H1 (cell line): ENCODE measurements around the gene FBXO38. TPM values are rescaled to one million over a fixed set of nuclear protein-coding genes. Genes with fewer than 3 reads are reported as not detected.

ENCODE experiments used
- CTCF ChIA-PET: fragments of 300-600 bp; sonication (Branson Sonifier 250); formaldehyde crosslinking; loops from one replicate; lab custom pipeline; 2021; ENCODE audit not compliant: partially characterized antibody; lab: Charles Lee
- POLR2A ChIA-PET: fragments of 300-600 bp; sonication (Branson Sonifier 250); formaldehyde crosslinking; loops from one replicate; lab custom pipeline; 2021; ENCODE audit warnings: inconsistent platforms; ENCODE audit not compliant: partially characterized antibody; lab: Charles Lee
- DNase-seq, 2 experiments: peaks; one replicate each; pipeline versions ENCODE4 v3.0.0 to v3.0.0-alpha.2; 2010 to 2022; ENCODE audit warnings: low spot score in 2 of 2, low read depth in 1 of 2, mixed read lengths in 1 of 2
- FAIRE-seq: peaks from 2 replicates; lab custom pipeline; 2011; peaks lifted over from hg19 to GRCh38; lab: Jason Lieb, UNC
- H2AFZ ChIP-seq: 2 replicates; pipeline ENCODE4 v1.8.1; 2012; ENCODE audit warnings: low read length, inconsistent platforms
- H2AK5ac ChIP-seq: 2 replicates; pipeline ENCODE4 v1.6.1; 2013; ENCODE audit warnings: low read depth, low read length
- H2BK120ac ChIP-seq: replicated peaks from 2 replicates; pipeline ENCODE3; 2013; ENCODE audit warnings: low read depth, low read length, inconsistent platforms
- H2BK12ac ChIP-seq: 2 replicates; pipeline ENCODE4 v1.6.1; 2013; ENCODE audit warnings: low read depth, low read length
- H2BK15ac ChIP-seq: 2 replicates; pipeline ENCODE4 v1.6.1; 2013; ENCODE audit warnings: low read length
- H2BK20ac ChIP-seq: 2 replicates; pipeline ENCODE4 v1.6.1; 2013; ENCODE audit warnings: low read length
- H2BK5ac ChIP-seq: 2 replicates; pipeline ENCODE4 v1.6.1; 2013; ENCODE audit warnings: low read depth, low read length
- H3K14ac ChIP-seq: 2 replicates; pipeline ENCODE4 v1.6.1; 2013; ENCODE audit warnings: inconsistent platforms; ENCODE audit not compliant: insufficient read length
- H3K18ac ChIP-seq: 2 replicates; pipeline ENCODE4 v1.6.1; 2013; ENCODE audit warnings: low read length; ENCODE audit errors: extremely low read depth
- H3K23ac ChIP-seq: 2 replicates; pipeline ENCODE4 v1.6.1; 2013; ENCODE audit warnings: inconsistent platforms; ENCODE audit not compliant: insufficient read length
- H3K23me2 ChIP-seq: 2 replicates; pipeline ENCODE4 v1.6.1; 2013; ENCODE audit warnings: low read depth, low read length
- H3K27ac ChIP-seq: 2 replicates; pipeline ENCODE4 v1.6.1; 2011; ENCODE audit warnings: low read depth, low read length, inconsistent platforms
- H3K27me3 ChIP-seq, 4 experiments: replicated peaks in 1 of 4; 1 replicate in 1 of 4; 2 replicates in 3 of 4; pipeline versions ENCODE4 v1.6.1 to v1.8.1; 2011 to 2013; ENCODE audit warnings: low read length in 3 of 4, mild to moderate bottlenecking in 3 of 4, inconsistent platforms in 2 of 4, mixed read lengths in 2 of 4, moderate library complexity in 1 of 4; ENCODE audit not compliant: control insufficient read depth in 3 of 4, insufficient read depth in 3 of 4; ENCODE audit errors: extremely low read depth in 1 of 4
- H3K36me3 ChIP-seq, 4 experiments: 2 replicates each; pipeline versions ENCODE4 v1.6.1 to v1.8.1; 2011 to 2013; ENCODE audit warnings: mild to moderate bottlenecking in 4 of 4, low read length in 3 of 4, moderate library complexity in 2 of 4, control low read depth in 1 of 4, inconsistent platforms in 1 of 4; ENCODE audit not compliant: insufficient read depth in 4 of 4, control insufficient read depth in 2 of 4
- H3K4ac ChIP-seq: replicated peaks from 2 replicates; pipeline ENCODE3; 2013; ENCODE audit warnings: low read length, low read depth, mixed read lengths, inconsistent platforms; ENCODE audit not compliant: insufficient read length
- H3K4me1 ChIP-seq, 4 experiments: replicated peaks in 1 of 4; 1 replicate in 1 of 4; 2 replicates in 3 of 4; pipeline versions ENCODE4 v1.6.1 to v1.8.1; 2011 to 2013; ENCODE audit warnings: low read length in 3 of 4, inconsistent platforms in 2 of 4, mixed read lengths in 1 of 4; ENCODE audit not compliant: insufficient read depth in 4 of 4, control insufficient read depth in 3 of 4
- H3K4me2 ChIP-seq, 2 experiments: 2 replicates each; pipeline versions ENCODE4 v1.6.1 to v1.8.1; 2011 to 2013; ENCODE audit warnings: low read depth in 2 of 2, low read length in 2 of 2, control low read depth in 1 of 2, inconsistent platforms in 1 of 2, mild to moderate bottlenecking in 1 of 2; ENCODE audit not compliant: insufficient read depth in 1 of 2
- H3K4me3 ChIP-seq, 4 experiments: fragments of 200-600, 300-600 bp in 1 of 4; sonication (generic), shearing (Covaris generic), sonication (Bioruptor Twin) in 1 of 4; 2 replicates each; pipeline versions ENCODE4 v1.5.1 to v1.8.1; 2011 to 2016; ENCODE audit warnings: low read length in 4 of 4, low read depth in 3 of 4, control low read depth in 2 of 4, inconsistent platforms in 2 of 4, mild to moderate bottlenecking in 2 of 4, mixed read lengths in 1 of 4, moderate library complexity in 1 of 4; ENCODE audit not compliant: insufficient read depth in 2 of 4; ENCODE audit errors: extremely low read depth in 1 of 4
- H3K56ac ChIP-seq: replicated peaks from 2 replicates; pipeline ENCODE3; 2013; ENCODE audit warnings: low read depth, mild to moderate bottlenecking, mixed read lengths, low read length, inconsistent platforms; ENCODE audit not compliant: insufficient read length
- H3K79me1 ChIP-seq: 2 replicates; pipeline ENCODE4 v1.6.1; 2013; ENCODE audit warnings: low read depth, low read length, control low read depth
- H3K79me2 ChIP-seq, 2 experiments: 2 replicates each; pipeline versions ENCODE4 v1.6.1 to v1.8.1; 2012 to 2013; ENCODE audit warnings: low read length in 2 of 2, mild to moderate bottlenecking in 2 of 2, inconsistent platforms in 1 of 2; ENCODE audit not compliant: insufficient read depth in 2 of 2, control insufficient read depth in 1 of 2
- H3K9ac ChIP-seq, 4 experiments: replicated peaks in 1 of 4; 1 replicate in 1 of 4; 2 replicates in 3 of 4; pipeline versions ENCODE4 v1.6.1 to v1.8.1; 2011 to 2013; ENCODE audit warnings: low read depth in 3 of 4, low read length in 3 of 4, control low read depth in 2 of 4, mild to moderate bottlenecking in 2 of 4, moderate library complexity in 2 of 4, inconsistent platforms in 1 of 4; ENCODE audit errors: extremely low read depth in 1 of 4
- H3K9me3 ChIP-seq, 2 experiments: 2 replicates each; pipeline versions ENCODE4 v1.6.1 to v1.8.1; 2012 to 2013; ENCODE audit warnings: mild to moderate bottlenecking in 2 of 2, moderate library complexity in 2 of 2, control low read depth in 1 of 2, inconsistent platforms in 1 of 2, low read depth in 1 of 2, low read length in 1 of 2, mixed read lengths in 1 of 2; ENCODE audit not compliant: insufficient read depth in 2 of 2
- H4K20me1 ChIP-seq, 2 experiments: replicated peaks in 1 of 2; 2 replicates each; pipeline versions ENCODE3 to v1.8.1; 2011 to 2013; ENCODE audit warnings: inconsistent platforms in 2 of 2, low read length in 2 of 2, mild to moderate bottlenecking in 1 of 2; ENCODE audit not compliant: insufficient read depth in 2 of 2, control insufficient read depth in 1 of 2
- H4K5ac ChIP-seq: 2 replicates; pipeline ENCODE4 v1.6.1; 2013; ENCODE audit warnings: low read length, low read depth, mixed read lengths, inconsistent platforms; ENCODE audit not compliant: insufficient read length
- H4K8ac ChIP-seq: 2 replicates; pipeline ENCODE4 v1.8.0; 2013; ENCODE audit warnings: mild to moderate bottlenecking, moderate library complexity, low read length, inconsistent platforms; ENCODE audit not compliant: insufficient read depth; ENCODE audit errors: extremely low read depth
- H4K91ac ChIP-seq: replicated peaks from 2 replicates; pipeline ENCODE3; 2013; ENCODE audit warnings: low read length, mixed read lengths, inconsistent platforms; ENCODE audit not compliant: insufficient read length
- ASH2L ChIP-seq: fragments of 200-600, 300-600 bp; sonication (generic); IDR thresholded peaks from one replicate; pipeline ENCODE4 v1.7.1; 2017; ENCODE audit warnings: low read length
- BACH1 ChIP-seq: IDR thresholded peaks from 2 replicates; pipeline ENCODE4 v1.6.1; 2012; ENCODE audit warnings: low read length, improper control_type of control experiment
- BCL11A ChIP-seq, 2 experiments: IDR thresholded peaks; one replicate each; pipeline ENCODE4 v1.6.1; 2011; ENCODE audit warnings: low read depth in 2 of 2, low read length in 2 of 2, mild to moderate bottlenecking in 2 of 2
- CBX5 ChIP-seq: fragments of 300-800, 300-1000 bp; sonication (generic); IDR thresholded peaks from 2 replicates; pipeline ENCODE4 v1.7.1; 2016; ENCODE audit warnings: antibody characterized with exemption, low read length, low read depth
- CEBPB ChIP-seq: IDR thresholded peaks from 2 replicates; pipeline ENCODE4 v1.6.1; 2012; ENCODE audit warnings: low read depth, low read length
- EZH2 ChIP-seq: fragments of 200-600 bp; sonication (generic); IDR thresholded peaks from 2 replicates; pipeline ENCODE4 v1.7.1; 2012; ENCODE audit warnings: low read depth, mild to moderate bottlenecking, moderate library complexity, low read length, inconsistent platforms; ENCODE audit not compliant: severe bottlenecking
- HDAC2 ChIP-seq, 2 experiments: fragments of 300-600 bp in 1 of 2; sonication (generic) in 1 of 2; IDR thresholded peaks; 2 replicates each; pipeline ENCODE4 v1.6.1; 2011 to 2012; ENCODE audit warnings: low read depth in 2 of 2, low read length in 2 of 2, mild to moderate bottlenecking in 2 of 2, moderate library complexity in 2 of 2, borderline replicate concordance in 1 of 2, inconsistent platforms in 1 of 2
- KDM5A ChIP-seq: fragments of 200-600 bp; IDR thresholded peaks from 2 replicates; pipeline ENCODE4 v1.7.1; 2012; ENCODE audit warnings: mild to moderate bottlenecking, low read length, inconsistent platforms, mixed read lengths
- MAFK ChIP-seq: IDR thresholded peaks from 2 replicates; pipeline ENCODE4 v1.6.1; 2012; ENCODE audit warnings: low read depth, mild to moderate bottlenecking, improper control_type of control experiment, low read length
- NRF1 ChIP-seq: IDR thresholded peaks from 2 replicates; pipeline ENCODE4 v1.6.1; 2011; ENCODE audit warnings: mild to moderate bottlenecking, low read depth, low read length, improper control_type of control experiment
- POLR2AphosphoS5 ChIP-seq: IDR thresholded peaks from 2 replicates; pipeline ENCODE4 v1.6.1; 2011; ENCODE audit warnings: low read depth, low read length
- SAP30 ChIP-seq: fragments of 300-600 bp; sonication (generic); IDR thresholded peaks from 2 replicates; pipeline ENCODE4 v1.7.1; 2012; ENCODE audit warnings: low read length, moderate library complexity, mild to moderate bottlenecking, inconsistent platforms; ENCODE audit not compliant: insufficient read depth, insufficient replicate concordance
- SP1 ChIP-seq: IDR thresholded peaks from 2 replicates; pipeline ENCODE4 v1.6.1; 2011; ENCODE audit warnings: low read depth, low read length
- TBP ChIP-seq: IDR thresholded peaks from 2 replicates; pipeline ENCODE4 v1.6.1; 2011; ENCODE audit warnings: low read depth, low read length, improper control_type of control experiment
- TEAD4 ChIP-seq: IDR thresholded peaks from 2 replicates; pipeline ENCODE4 v1.6.1; 2012; ENCODE audit warnings: low read depth, low read length, inconsistent platforms, mixed read lengths
- YY1 ChIP-seq: IDR thresholded peaks from 2 replicates; pipeline ENCODE4 v1.6.1; 2011; ENCODE audit warnings: low read depth, mild to moderate bottlenecking, low read length
- WGBS, 2 experiments: shearing (Covaris generic) in 1 of 2; methylation state at CpG; one replicate each; pipeline versions ENCODE4 v1.1.6 to v1.1.7; 2013 to 2015; ENCODE audit warnings: low lambda C conversion rate in 2 of 2, mixed read lengths in 2 of 2, inconsistent platforms in 1 of 2, low coverage in 1 of 2, missing lambda C conversion rate in 1 of 2; ENCODE audit not compliant: insufficient replicate concordance in 2 of 2, insufficient coverage in 1 of 2, insufficient read length in 1 of 2; ENCODE audit errors: extremely low coverage in 1 of 2, missing lambda C conversion rate in 1 of 2; 5-methylcytosine and 5-hydroxymethylcytosine counted together
- polyA plus RNA-seq, 7 experiments: library from polyadenylated mRNA; depleted of rRNA in 3 of 7; stranded (reverse) in 5 of 7; unstranded in 2 of 7; fragments of >200 nt in 5 of 7; fragments of 200-250 nt in 2 of 7; gene quantifications; 1 replicate in 5 of 7; 2 replicates in 1 of 7; 4 replicates in 1 of 7; pipeline versions ENCODE4 v1.2.1 to v1.2.3, GENCODE V29; 2011 to 2013; ENCODE audit warnings: missing spikeins in 2 of 7, mixed read lengths in 2 of 7
- total RNA-seq: library from RNA; stranded (reverse); fragmentation: NEBNext Ultra II Directional; extraction: Animal tissue kit (Norgen Biotek cat#: 25700); gene quantifications from 2 replicates; pipeline ENCODE4 v1.2.1, GENCODE V29; 2021

Gene FBXO38
- total and polyA plus RNA-seq, 2 of the 8 experiments (the other 6 are each of a cell fraction or from before 2014, with no cell fraction given) = 9.1 to 34.3 TPM

- POLR2A ChIA-PET = no interaction called here
- Histone ChIP-seq H3K79me1 (no peaks in the 10 kb centered on the region), H2BK20ac (no peak overlapping the region)
- TF ChIP-seq BCL11A (IDR thresholded peaks at IDR 0.05; ENCODE audit: low read depth in 2 of 2, low read length in 2 of 2) (no peak), ASH2L (no peak), MAFK (no peak), EZH2 (no peak), KDM5A (no peak), NRF1 (no peak), TBP (no peak), POLR2AphosphoS5 (no peak), YY1 (no peak), HDAC2 (IDR thresholded peaks at IDR 0.05; ENCODE audit: borderline replicate concordance in 1 of 2, low read depth in 2 of 2, low read length in 2 of 2) (no peak), SP1 (no peak), TEAD4 (no peak), BACH1 (no peak), CEBPB (no peak), CBX5 (no peak), SAP30 (no peak)
Measured at GRCh38 chr5:148347706-148348105, 36.1 kb upstream of the FBXO38 start.

More at GRCh38 chr5:148347706-148348105, 36.1 kb upstream of the FBXO38 start:
- H3K79me2 ChIP-seq = no peaks in the 10 kb centered on the region
- no peaks in the 10 kb centered on the region for H3K9me3 ChIP-seq
- no peak overlapping the region for H3K4ac ChIP-seq
- FAIRE-seq = no peak
- H3K56ac ChIP-seq = no peak overlapping the region
- no peak overlapping the region for H2AK5ac ChIP-seq
- 88% methylated on average over 1 of the region's 1 CpG; no CpG with 5 or more reads in 1 of the 2 experiments for WGBS, 2 experiments
- H2BK5ac ChIP-seq = no peak overlapping the region
- no peak overlapping the region for H3K14ac ChIP-seq
- peaks cover 0 to 3% (median 0%) of the 10 kb centered on the region in 4 experiments; a peak in 1 of 7 replicates for H3K4me1 ChIP-seq
- no peak overlapping the region for H3K4me2 ChIP-seq
- H2BK120ac ChIP-seq = no peak overlapping the region
- H4K8ac ChIP-seq = no peak overlapping the region
- no peak overlapping the region for H2AFZ ChIP-seq
- DNase-seq = no peak
- H3K27ac ChIP-seq = no peak overlapping the region
- H3K36me3 ChIP-seq = no peaks in the 10 kb centered on the region
- H3K9ac ChIP-seq = no peak overlapping the region
- H3K27me3 ChIP-seq = no peaks in the 10 kb centered on the region
- no peaks in the 10 kb centered on the region for H4K20me1 ChIP-seq
- H3K4me3 ChIP-seq = no peak overlapping the region
- no peak overlapping the region for H4K91ac ChIP-seq
- H3K23me2 ChIP-seq = no peaks in the 10 kb centered on the region
- no peak overlapping the region for H3K18ac ChIP-seq
- CTCF ChIA-PET = interaction anchor here (0.8 to 0.9 kb wide), 2 partner anchors 41 to 87 kb away, joined by 3 read pairs; no protein-coding TSS in a partner anchor
- H3K23ac ChIP-seq = no peak overlapping the region
- H4K5ac ChIP-seq = no peak overlapping the region
- H2BK15ac ChIP-seq = no peak overlapping the region
- H2BK12ac ChIP-seq = no peak overlapping the region
